ENCODE data around the gene AFMID. TPM values are rescaled to one million over a fixed set of nuclear protein-coding genes. Genes with fewer than 3 reads are reported as not detected.

The AFMID gene
- total RNA-seq, 1 experiment from 2014 or later, result 65.8 TPM

DNA sequence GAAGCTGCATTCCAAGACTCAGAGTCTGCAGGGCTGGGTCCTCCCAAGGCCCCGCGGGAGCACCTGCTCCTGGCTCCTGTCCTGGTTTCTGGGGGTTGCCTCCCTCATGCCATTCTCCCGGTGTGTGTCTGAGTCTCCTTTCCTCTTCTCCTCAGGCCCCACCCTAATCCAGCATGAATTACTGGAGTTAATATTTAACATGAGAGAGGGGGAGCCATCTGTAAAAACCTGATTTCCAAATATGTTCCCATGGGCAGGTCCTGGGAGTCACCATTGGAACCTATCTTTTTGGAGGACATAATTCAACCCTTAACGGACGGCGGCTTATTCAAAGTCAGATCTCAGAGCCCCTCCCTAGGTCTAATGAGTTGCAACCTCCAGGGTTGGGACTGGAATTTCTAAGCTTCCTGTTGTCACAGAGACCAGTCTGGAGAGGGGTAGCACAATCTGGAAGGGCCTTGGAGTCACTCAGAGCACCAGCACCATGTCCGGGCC is 35.6 kb upstream of the AFMID start:
- CTCF ChIA-PET, result interaction anchor here (0.7 to 1.2 kb wide), 3 partner anchors 9 to 36 kb away, joined by 3 to 5 read pairs (median 3); partner anchors contain the start of genes AFMID and TK1
- no peak overlapping the region for H3K9ac ChIP-seq (ENCODE audit: low read length)
- no peak overlapping the region for H3K27ac ChIP-seq (ENCODE audit: low read depth, low read length)
- RAD21 ChIA-PET (ENCODE audit: low non-redundant PET in 1 of 2, low total read pairs in 2 of 2, uncharacterized antibody in 2 of 2, unreplicated experiment in 2 of 2), result no interaction called here
- BruUV-seq (replicated peaks), result no TSS peak
- H3K36me3 ChIP-seq (ENCODE audit: control insufficient read depth in 1 of 2, insufficient read depth in 2 of 2, low read length in 2 of 2), result no peaks in the 10 kb centered on the region
- H3K4me2 ChIP-seq (ENCODE audit: low read length), result peak overlapping the region; percentile 34
- H4K20me1 ChIP-seq (ENCODE audit: insufficient read depth), result no peaks in the 10 kb centered on the region
- peak; percentile 46; the same call in 1 of the 2 replicates for ATAC-seq
- no peaks in the 10 kb centered on the region for H3K9me2 ChIP-seq (ENCODE audit: insufficient read depth)
- TF ChIP-seq REST (IDR thresholded peaks at IDR 0.05; ENCODE audit: low read depth) (no peak), CBX3 (IDR thresholded peaks at IDR 0.05; ENCODE audit: low read depth) (no peak)
- DNase-seq (ENCODE audit: low read depth, low spot score), result no peak
- no peaks in the 10 kb centered on the region for H3K79me2 ChIP-seq (ENCODE audit: insufficient read depth, low read length)
- no peak overlapping the region for H3K4me3 ChIP-seq (replicated peaks in 1 of 2; ENCODE audit: low read depth in 1 of 2, low read length in 2 of 2)
- H3K4me1 ChIP-seq (ENCODE audit: control insufficient read depth in 1 of 2, insufficient read depth in 2 of 2, low read length in 2 of 2), result peaks cover 8 to 12% of the 10 kb centered on the region in 2 experiments
- no peaks in the 10 kb centered on the region for H3K27me3 ChIP-seq (ENCODE audit: insufficient read depth, low read length)
- POLR2A ChIA-PET, result interaction anchor here (1.1 kb wide), 1 partner anchor 9 kb away, joined by 6 read pairs; no protein-coding TSS in a partner anchor
- intact Hi-C loops (cut with micrococcal nuclease), result no loop called here
- H3K9me3 ChIP-seq (ENCODE audit: control insufficient read depth in 1 of 2, insufficient read depth in 1 of 2, low read depth in 1 of 2, low read length in 2 of 2), result no peaks in the 10 kb centered on the region
- peak overlapping the region; percentile 81 for H2AFZ ChIP-seq (ENCODE audit: low read depth, low read length, poor library complexity, severe bottlenecking)

- no peak overlapping the region for H3K4me2 ChIP-seq (ENCODE audit: low read length)
- no peaks in the 10 kb centered on the region for H4K20me1 ChIP-seq (ENCODE audit: insufficient read depth)
- POLR2A ChIA-PET, result no interaction called here
- TF ChIP-seq, protein P1, sequence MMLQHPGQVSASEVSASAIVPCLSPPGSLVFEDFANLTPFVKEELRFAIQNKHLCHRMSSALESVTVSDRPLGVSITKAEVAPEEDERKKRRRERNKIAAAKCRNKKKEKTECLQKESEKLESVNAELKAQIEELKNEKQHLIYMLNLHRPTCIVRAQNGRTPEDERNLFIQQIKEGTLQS (IDR thresholded peaks at IDR 0.05), result no peak
- no peak for TF ChIP-seq CEBPB (IDR thresholded peaks at IDR 0.05; ENCODE audit: low read depth)
- TF ChIP-seq ELF1 (IDR thresholded peaks at IDR 0.05; ENCODE audit: borderline replicate concordance, low read depth), result no peak
- H3K9me3 ChIP-seq (ENCODE audit: control insufficient read depth in 1 of 2, insufficient read depth in 1 of 2, low read depth in 1 of 2, low read length in 2 of 2), result no peaks in the 10 kb centered on the region
- H3K4me3 ChIP-seq (replicated peaks in 1 of 2; ENCODE audit: low read depth in 1 of 2, low read length in 2 of 2), result no peak overlapping the region
- ATAC-seq, result no peak
- no peaks in the 10 kb centered on the region for H3K9me2 ChIP-seq (ENCODE audit: insufficient read depth)
- no TSS peak for BruUV-seq (replicated peaks)
- no peaks in the 10 kb centered on the region for H3K27me3 ChIP-seq (ENCODE audit: insufficient read depth, low read length)
- H3K36me3 ChIP-seq (ENCODE audit: control insufficient read depth in 1 of 2, insufficient read depth in 2 of 2, low read length in 2 of 2), result no peaks in the 10 kb centered on the region
- peaks cover 8 to 12% of the 10 kb centered on the region in 2 experiments for H3K4me1 ChIP-seq (ENCODE audit: control insufficient read depth in 1 of 2, insufficient read depth in 2 of 2, low read length in 2 of 2)
- no peak overlapping the region for H3K27ac ChIP-seq (ENCODE audit: low read depth, low read length)
- CTCF ChIA-PET, result no interaction called here
- H3K9ac ChIP-seq (ENCODE audit: low read length), result no peak overlapping the region
- no peak for DNase-seq (ENCODE audit: low read depth, low spot score)
- intact Hi-C loops (cut with micrococcal nuclease), result no loop called here
- H2AFZ ChIP-seq (ENCODE audit: low read depth, low read length, poor library complexity, severe bottlenecking), result no peak overlapping the region
- no peaks in the 10 kb centered on the region for H3K79me2 ChIP-seq (ENCODE audit: insufficient read depth, low read length)
- RAD21 ChIA-PET (ENCODE audit: low non-redundant PET in 1 of 2, low total read pairs in 2 of 2, uncharacterized antibody in 2 of 2, unreplicated experiment in 2 of 2), result no interaction called here
Measured at GRCh38 chr17:78154903-78155811, 32.0 kb upstream of the AFMID start.
